Ascending aorta (tissue), 2 donors: ENCODE results near the gene CFTR. TPM values are rescaled to one million over a fixed set of nuclear protein-coding genes. Genes with fewer than 3 reads are reported as not detected.

ENCODE experiments used
- DNase-seq, 2 donors: peaks; one replicate each; pipeline ENCODE4 v3.0.0-alpha.2; 2019; ENCODE audit warnings: low spot score in 2 of 2
- H3K27ac ChIP-seq, 2 donors: fragments of 200-600 bp; sonication (generic); one replicate each; pipeline ENCODE4 v1.5.1; 2016 to 2017; ENCODE audit warnings: mild to moderate bottlenecking in 1 of 2
- H3K27me3 ChIP-seq: fragments of 200-600 bp; sonication (generic); one replicate; pipeline ENCODE4 v1.5.1; 2017
- H3K36me3 ChIP-seq, 2 donors: fragments of 200-600 bp; sonication (generic); one replicate each; pipeline ENCODE4 v1.5.1; 2016
- H3K4me1 ChIP-seq, 2 donors: fragments of 200-600 bp; sonication (generic); one replicate each; pipeline ENCODE4 v1.5.1; 2016 to 2017; ENCODE audit warnings: mild to moderate bottlenecking in 1 of 2
- H3K4me3 ChIP-seq, 2 donors: fragments of 200-600 bp; sonication (generic); one replicate each; pipeline ENCODE4 v1.5.1; 2016 to 2017; ENCODE audit warnings: mild to moderate bottlenecking in 1 of 2
- H3K9me3 ChIP-seq, 2 donors: fragments of 200-600 bp; sonication (generic); one replicate each; pipeline ENCODE4 v1.5.1; 2016
- CTCF ChIP-seq, 3 experiments: fragments of 200-600 bp in 2 of 3; fragments of 450-650 bp in 1 of 3; sonication (generic) in 2 of 3; IDR thresholded peaks; one replicate each; pipeline ENCODE4 v1.5.1; 2016 to 2019; ENCODE audit warnings: antibody characterized with exemption in 3 of 3, mild to moderate bottlenecking in 1 of 3, moderate library complexity in 1 of 3
- intact Hi-C: fragments of 100-400 bp; cut with DNase I; formaldehyde crosslinking; loops from one replicate; pipeline ENCODE4 v1.15.1; 2023
- total RNA-seq: library from RNA; depleted of rRNA; stranded (reverse); fragments of >200 nt; gene quantifications from one replicate; pipeline ENCODE4 v1.1.0, GENCODE V29; 2016

CFTR gene
- total RNA-seq, 1 donor from 2014 or later, result 0.21 TPM

GRCh38 chr7:117661328-117661727 lies 181.5 kb downstream of the CFTR start:
- no peaks in the 10 kb centered on the region for H3K27me3 ChIP-seq
- no peaks in the 10 kb centered on the region for H3K9me3 ChIP-seq
- TF ChIP-seq CTCF (IDR thresholded peaks at IDR 0.05), result no peak
- no peak overlapping the region for H3K27ac ChIP-seq
- peaks cover 0 to 11% of the 10 kb centered on the region in 2 donors for H3K4me1 ChIP-seq
- no peaks in the 10 kb centered on the region for H3K36me3 ChIP-seq
- DNase-seq, result no peak
- intact Hi-C loops, result no loop called here
- H3K4me3 ChIP-seq, result no peak overlapping the region

GRCh38 chr7:117664047-117664446 lies 184.2 kb downstream of the CFTR start:
- no peak for DNase-seq
- H3K4me1 ChIP-seq, result peaks cover 0 to 11% of the 10 kb centered on the region in 2 donors
- H3K9me3 ChIP-seq, result no peaks in the 10 kb centered on the region
- no peak for TF ChIP-seq CTCF (IDR thresholded peaks at IDR 0.05)
- no peaks in the 10 kb centered on the region for H3K27me3 ChIP-seq
- no peak overlapping the region for H3K27ac ChIP-seq
- intact Hi-C loops, result no loop called here
- H3K36me3 ChIP-seq, result no peaks in the 10 kb centered on the region
- no peak overlapping the region for H3K4me3 ChIP-seq

GRCh38 chr7:117665368-117665767 lies 185.5 kb downstream of the CFTR start:
- H3K27ac ChIP-seq, result no peak overlapping the region
- DNase-seq, result no peak
- H3K4me3 ChIP-seq, result no peak overlapping the region
- H3K4me1 ChIP-seq, result peaks cover 0 to 5% of the 10 kb centered on the region in 2 donors
- no peaks in the 10 kb centered on the region for H3K36me3 ChIP-seq
- no peaks in the 10 kb centered on the region for H3K27me3 ChIP-seq
- intact Hi-C loops, result no loop called here
- TF ChIP-seq CTCF (IDR thresholded peaks at IDR 0.05), result no peak
- H3K9me3 ChIP-seq, result no peaks in the 10 kb centered on the region

- no peak overlapping the region for H3K4me3 ChIP-seq
- no peaks in the 10 kb centered on the region for H3K9me3 ChIP-seq
- H3K36me3 ChIP-seq, result no peaks in the 10 kb centered on the region
- H3K27me3 ChIP-seq, result no peaks in the 10 kb centered on the region
- H3K4me1 ChIP-seq, result no peaks in the 10 kb centered on the region
- H3K27ac ChIP-seq, result no peak overlapping the region
- TF ChIP-seq CTCF (IDR thresholded peaks at IDR 0.05), result no peak
- no peak for DNase-seq
- intact Hi-C loops, result no loop called here
These were observed 186.2 kb downstream of the CFTR start for GRCh38 chr7:117666031-117666430.

- Histone ChIP-seq H3K4me1 (no peaks in the 10 kb centered on the region), H3K4me3 (no peak overlapping the region), H3K27ac (no peak overlapping the region), H3K9me3 (no peaks in the 10 kb centered on the region), H3K27me3 (no peaks in the 10 kb centered on the region), H3K36me3 (no peaks in the 10 kb centered on the region)
- no peak for TF ChIP-seq CTCF (IDR thresholded peaks at IDR 0.05)
- DNase-seq, result no peak
- intact Hi-C loops, result no loop called here
These were observed 186.9 kb downstream of the CFTR start for GRCh38 chr7:117666689-117667088.

GRCh38 chr7:117667456-117667855 lies 187.6 kb downstream of the CFTR start:
- TF ChIP-seq CTCF (IDR thresholded peaks at IDR 0.05), result no peak
- no peak for DNase-seq
- H3K27me3 ChIP-seq, result no peaks in the 10 kb centered on the region
- H3K36me3 ChIP-seq, result no peaks in the 10 kb centered on the region
- H3K4me3 ChIP-seq, result no peak overlapping the region
- no peaks in the 10 kb centered on the region for H3K4me1 ChIP-seq
- no peaks in the 10 kb centered on the region for H3K9me3 ChIP-seq
- intact Hi-C loops, result no loop called here
- H3K27ac ChIP-seq, result no peak overlapping the region
